Liver (tissue), 9 donors: ENCODE results near the gene LPP. TPM values are rescaled to one million over a fixed set of nuclear protein-coding genes. Genes with fewer than 3 reads are reported as not detected.

ENCODE experiments used
- DNase-seq: peaks from one replicate; pipeline ENCODE4 v3.0.0-alpha.2; 2017; ENCODE audit warnings: low spot score
- H3K27ac ChIP-seq, 2 donors: one replicate each; pipeline ENCODE4 v1.7.0; 2013; ENCODE audit warnings: inconsistent platforms in 2 of 2, low read length in 2 of 2, control low read depth in 1 of 2, low read depth in 1 of 2, mild to moderate bottlenecking in 1 of 2
- H3K27me3 ChIP-seq, 4 donors: one replicate each; pipeline versions ENCODE4 v1.6.1 to v1.7.0; 2013; ENCODE audit warnings: low read length in 3 of 4, inconsistent platforms in 1 of 4, mild to moderate bottlenecking in 1 of 4, moderate library complexity in 1 of 4; ENCODE audit not compliant: control insufficient read depth in 4 of 4, insufficient read depth in 4 of 4
- H3K36me3 ChIP-seq, 4 donors: one replicate each; pipeline versions ENCODE4 v1.6.1 to v1.7.0; 2013; ENCODE audit warnings: low read length in 3 of 4, mild to moderate bottlenecking in 3 of 4, low read depth in 1 of 4, moderate library complexity in 1 of 4; ENCODE audit not compliant: control insufficient read depth in 4 of 4, insufficient read depth in 3 of 4
- H3K4me1 ChIP-seq, 4 donors: one replicate each; pipeline versions ENCODE4 v1.6.1 to v1.7.0; 2013; ENCODE audit warnings: low read length in 3 of 4, mild to moderate bottlenecking in 3 of 4, moderate library complexity in 1 of 4; ENCODE audit not compliant: control insufficient read depth in 4 of 4, insufficient read depth in 4 of 4
- H3K4me3 ChIP-seq, 3 donors: one replicate each; pipeline versions ENCODE4 v1.6.1 to v1.7.0; 2013; ENCODE audit warnings: low read length in 3 of 3, control low read depth in 1 of 3, low read depth in 1 of 3, mild to moderate bottlenecking in 1 of 3
- H3K9ac ChIP-seq, 2 donors: one replicate each; pipeline ENCODE4 v1.7.0; 2013; ENCODE audit warnings: low read length in 2 of 2, mild to moderate bottlenecking in 2 of 2, moderate library complexity in 2 of 2, control low read depth in 1 of 2, low read depth in 1 of 2
- H3K9me3 ChIP-seq, 4 donors: one replicate each; pipeline versions ENCODE4 v1.6.1 to v1.7.0; 2013; ENCODE audit warnings: low read length in 3 of 4; ENCODE audit not compliant: control insufficient read depth in 4 of 4
- ATF3 ChIP-seq: IDR thresholded peaks from 2 replicates; pipeline ENCODE4 v1.6.1; 2016; ENCODE audit warnings: antibody characterized with exemption
- HNF4G ChIP-seq: IDR thresholded peaks from 2 replicates; pipeline ENCODE4 v1.6.1; 2016; ENCODE audit warnings: antibody characterized with exemption
- NR2F2 ChIP-seq: IDR thresholded peaks from 2 replicates; pipeline ENCODE4 v1.6.1; 2016; ENCODE audit warnings: antibody characterized with exemption
- RAD21 ChIP-seq, 2 donors: IDR thresholded peaks; 2 replicates each; pipeline ENCODE4 v1.6.1; 2016; ENCODE audit warnings: antibody characterized with exemption in 2 of 2, mild to moderate bottlenecking in 2 of 2
- REST ChIP-seq: IDR thresholded peaks from 2 replicates; pipeline ENCODE4 v1.6.1; 2016; ENCODE audit warnings: antibody characterized with exemption, mild to moderate bottlenecking
- RXRA ChIP-seq, 2 donors: IDR thresholded peaks; 2 replicates each; pipeline ENCODE4 v1.6.1; 2017 to 2018; ENCODE audit warnings: antibody characterized with exemption in 2 of 2, mild to moderate bottlenecking in 1 of 2
- SP1 ChIP-seq: IDR thresholded peaks from 2 replicates; pipeline ENCODE4 v1.6.1; 2018; ENCODE audit warnings: antibody characterized with exemption, mild to moderate bottlenecking
- ZBTB33 ChIP-seq: IDR thresholded peaks from 2 replicates; pipeline ENCODE4 v1.6.1; 2016; ENCODE audit warnings: antibody characterized with exemption
- WGBS: extraction: QIAGEN DNeasy Blood & Tissue Kit; methylation state at CpG from one replicate; pipeline ENCODE4 v1.1.7; 2013; 5-methylcytosine and 5-hydroxymethylcytosine counted together
- polyA plus RNA-seq, 2 donors: library from polyadenylated mRNA; stranded (reverse) in 1 of 2; unstranded in 1 of 2; fragments of 200-250 nt in 1 of 2; fragments of >200 nt in 1 of 2; fragmentation: Nextera tagmentation in 1 of 2; extraction: Ambion mirVana in 1 of 2; gene quantifications; one replicate each; pipeline versions ENCODE4 v1.2.1 to v1.2.3, GENCODE V29; 2013 to 2015
- total RNA-seq, 2 donors: library from RNA; depleted of rRNA; stranded (reverse); fragments of >200 nt; gene quantifications; one replicate each; pipeline ENCODE4 v1.2.3, GENCODE V29; 2014
- donor health status: healthy.
- donor health status: healthy.
- donor health status: healthy.
- donor health status: healthy.
- donor health status: healthy.

The LPP gene
- total and polyA plus RNA-seq, 4 donors, result 3.3 to 53.7 (median 28.2) TPM

- 80% methylated on average over 5 of the region's 5 CpGs for WGBS
- Histone ChIP-seq H3K9ac (no peak overlapping the region), H3K36me3 (no peaks in the 10 kb centered on the region), H3K4me1 (peaks cover 8 to 53% (median 34%) of the 10 kb centered on the region in 4 donors), H3K27ac (peak overlapping the region; percentile 53 to 87), H3K4me3 (no peak overlapping the region), H3K9me3 (no peaks in the 10 kb centered on the region), H3K27me3 (no peaks in the 10 kb centered on the region)
- TF ChIP-seq NR2F2 (no peak), ATF3 (no peak), RXRA (IDR thresholded peaks at IDR 0.05) (no peak), RAD21 (IDR thresholded peaks at IDR 0.05) (no peak), ZBTB33 (no peak)
- DNase-seq, result no peak
Observed at GRCh38 chr3:188262488-188262887, 108.5 kb downstream of the LPP start.

GRCh38 chr3:188262913-188263683 lies 109.1 kb downstream of the LPP start:
- Histone ChIP-seq H3K4me1 (peaks cover 10 to 51% (median 36%) of the 10 kb centered on the region in 4 donors), H3K9ac (no peak overlapping the region), H3K27me3 (no peaks in the 10 kb centered on the region), H3K27ac (peak overlapping the region; percentile 87 to 88), H3K36me3 (no peaks in the 10 kb centered on the region), H3K9me3 (no peaks in the 10 kb centered on the region), H3K4me3 (no peak overlapping the region)
- WGBS, result 79% methylated on average over 8 of the region's 8 CpGs
- TF ChIP-seq ZBTB33 (no peak), SP1 (peak; percentile 30), HNF4G (no peak), REST (no peak), RXRA (IDR thresholded peaks at IDR 0.05) (peak in 1 of 2 donors; percentile 19), NR2F2 (peak; percentile 22), ATF3 (no peak), RAD21 (IDR thresholded peaks at IDR 0.05) (peak; percentile 15 to 21)
- DNase-seq, result no peak
